HG03097 (cell line): Measurements from ENCODE around the gene TXN.

Experiments used
- ATAC-seq: cut with Tn5 transposase; IDR thresholded peaks from one replicate; pipeline ENCODE4 v1.9.1; 2021; ENCODE audit not compliant: unreplicated experiment, low FRiP score

Gene TXN

DNA sequence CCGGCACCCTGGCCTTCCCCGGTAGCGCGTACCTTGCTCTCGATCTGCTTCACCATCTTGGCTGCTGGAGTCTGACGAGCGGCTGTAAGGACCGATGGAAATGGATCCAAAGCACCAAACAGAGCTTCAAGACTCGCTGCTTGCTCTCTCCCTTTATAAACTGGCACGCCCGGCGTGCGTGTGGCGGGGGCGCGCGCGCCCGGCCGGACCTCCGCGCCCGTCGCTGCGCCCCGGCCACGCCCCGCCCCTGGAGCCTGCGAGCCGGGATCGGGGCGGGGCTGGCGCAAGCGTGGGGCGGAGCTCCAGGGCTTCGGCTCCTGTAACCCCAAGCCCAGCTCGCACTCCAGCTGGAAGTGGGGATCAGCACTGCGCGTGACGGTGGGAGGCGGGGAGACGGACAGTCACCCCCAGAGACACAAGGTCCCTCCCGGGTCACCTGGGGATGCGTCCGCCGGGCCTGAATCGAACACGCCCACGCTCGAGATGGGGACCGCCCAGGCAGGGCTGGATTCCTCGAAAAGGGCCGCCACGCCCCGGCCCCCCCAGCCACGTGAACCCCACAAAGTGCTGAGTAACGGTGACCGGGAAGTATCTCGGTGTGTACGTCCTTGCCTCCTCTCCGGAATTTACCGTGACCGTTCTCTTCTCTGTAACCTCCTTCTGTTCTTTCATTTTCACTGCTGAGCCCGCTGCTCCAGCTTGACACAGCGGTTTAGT, at the start of gene TXN:
Gene TXN, minus strand, starts transcription at position 128 of the 717 bp plus-strand sequence. Its CDS starts 72 bp downstream, at position 56.
- ATAC-seq: peak; percentile 66

DNA sequence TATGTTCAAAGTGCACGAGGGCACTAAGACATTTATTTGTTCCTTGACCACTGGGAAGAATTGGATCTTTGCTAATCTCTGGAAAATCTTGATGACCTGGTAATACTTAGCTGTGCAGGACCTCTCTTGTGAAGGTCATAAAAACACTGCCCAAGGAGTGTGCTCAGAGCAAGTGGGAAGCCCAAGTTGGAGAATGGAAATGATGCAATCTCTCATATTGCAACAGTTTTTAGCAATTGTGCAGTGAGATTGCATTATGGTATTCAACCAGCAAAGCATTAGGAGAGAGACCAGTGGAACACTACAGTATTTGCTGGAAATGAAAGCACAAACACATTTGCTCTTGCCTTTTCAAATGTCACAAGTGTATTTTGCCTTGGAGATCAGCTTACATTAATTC, 46.8 kb upstream of the TXN start:
- ATAC-seq: no peak

DNA sequence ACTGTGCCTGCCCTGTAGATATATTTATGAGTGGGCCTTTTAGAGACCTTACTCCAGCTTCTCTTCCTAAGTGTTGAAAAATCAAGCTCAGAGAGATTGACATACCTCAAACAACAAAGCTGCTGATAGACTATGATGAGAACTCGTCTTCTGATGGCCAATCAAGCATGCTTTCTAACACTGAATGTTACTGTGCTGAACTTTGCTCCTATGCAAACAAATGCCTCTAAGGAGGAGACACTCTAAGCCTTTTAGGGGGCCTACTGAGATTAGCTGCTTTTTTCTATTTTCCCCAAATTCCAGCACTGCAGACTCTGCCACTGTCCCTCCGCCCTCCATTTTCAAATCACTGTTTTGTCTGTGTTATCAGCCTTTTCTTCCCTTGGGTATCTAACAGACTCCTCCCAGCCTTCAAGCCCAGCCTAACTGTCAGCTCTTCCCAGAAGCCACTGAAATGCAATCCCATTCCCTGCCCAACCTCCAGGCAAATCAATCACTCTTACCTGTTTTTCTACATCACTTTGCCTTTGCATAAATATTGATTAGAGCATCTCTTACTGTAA, 41.8 kb upstream of the TXN start:
- no peak for ATAC-seq

DNA sequence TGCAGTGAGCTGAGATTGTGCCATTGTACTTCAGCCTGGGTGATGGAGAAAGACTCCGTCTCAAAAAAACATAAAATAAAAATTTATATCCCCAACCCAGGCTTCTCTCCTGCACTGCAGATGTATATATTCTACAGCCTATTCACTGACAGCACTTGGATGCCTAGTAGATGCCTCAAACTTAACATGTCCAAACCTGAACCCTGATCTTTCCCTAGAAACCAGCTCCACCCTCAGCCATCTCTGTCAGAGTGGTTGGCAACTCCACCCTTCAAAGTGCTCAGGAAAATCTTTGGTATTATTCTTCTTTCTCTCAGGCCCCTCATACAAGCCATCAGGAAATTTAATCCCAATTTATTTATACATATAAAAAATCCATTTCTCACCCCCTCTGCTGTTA, 36.9 kb upstream of the TXN start:
- ATAC-seq: no peak

DNA sequence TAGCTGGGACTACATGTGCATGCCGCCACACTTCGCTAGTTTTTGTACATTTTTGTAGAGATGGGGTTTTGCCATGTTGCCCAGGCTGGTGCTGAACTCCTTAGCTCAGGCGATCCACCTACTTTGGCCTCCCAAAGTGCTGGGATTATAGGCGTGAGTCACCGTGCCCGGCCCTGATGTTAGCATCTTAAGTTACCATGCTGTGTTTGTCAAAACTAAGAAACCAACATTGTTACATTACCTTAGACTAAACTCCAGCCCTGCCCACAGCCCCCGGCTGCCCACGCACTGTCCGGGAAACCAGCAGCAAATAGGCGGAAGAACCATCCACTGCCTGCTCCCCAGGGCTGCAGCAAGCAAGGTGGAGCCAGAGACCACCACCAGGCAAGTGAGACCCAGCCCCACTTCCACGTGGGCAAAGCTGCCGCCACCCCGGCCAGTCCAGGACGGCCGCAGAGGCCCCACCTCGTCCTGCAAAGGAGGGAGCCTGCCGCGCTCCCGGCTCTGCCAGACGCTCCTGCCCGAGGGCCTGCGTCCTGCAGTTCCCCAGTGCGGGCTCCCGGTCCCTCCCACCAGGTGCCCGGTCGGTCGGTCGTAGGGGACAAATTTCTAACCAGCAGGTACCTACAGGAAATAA, 35.7 kb upstream of the TXN start:
- ATAC-seq: no peak

DNA sequence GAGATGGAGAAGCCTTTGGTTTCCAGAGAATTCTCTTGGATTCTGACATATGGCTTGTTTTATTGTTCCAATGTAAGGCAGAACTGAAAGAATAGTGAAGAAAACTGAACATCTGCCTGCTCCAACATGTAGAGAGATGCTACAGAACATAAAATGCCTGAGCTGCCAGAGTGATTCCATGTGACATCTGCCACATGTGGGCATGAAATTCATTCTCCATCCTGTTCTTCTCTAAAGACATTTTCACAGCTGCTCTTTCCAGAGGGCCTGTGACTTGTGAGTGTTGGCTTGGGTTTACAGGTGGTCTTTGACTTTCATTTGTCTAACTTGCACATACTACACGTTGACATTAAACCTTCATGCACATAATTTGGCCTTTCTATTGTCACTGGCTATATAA, 33.7 kb upstream of the TXN start:
- no peak for ATAC-seq

DNA sequence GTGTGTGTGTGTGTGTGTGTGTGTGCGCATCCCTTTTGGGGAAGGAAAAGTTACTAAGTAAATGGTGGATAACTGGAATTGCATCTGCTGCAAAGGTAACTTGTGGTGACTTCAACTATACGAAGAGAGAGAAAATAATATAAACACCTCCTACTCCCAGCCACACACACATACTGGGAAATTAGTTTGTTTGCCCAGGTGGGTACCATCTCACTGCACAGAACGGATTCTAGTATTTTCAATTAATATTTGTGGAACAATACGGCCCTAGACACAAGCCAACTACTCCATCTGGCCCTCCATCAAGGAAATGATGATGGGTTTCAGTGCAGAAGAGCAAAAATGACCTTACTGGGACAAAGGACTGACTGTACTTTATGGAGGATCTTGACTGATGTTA, 32.2 kb upstream of the TXN start:
- ATAC-seq: no peak

DNA sequence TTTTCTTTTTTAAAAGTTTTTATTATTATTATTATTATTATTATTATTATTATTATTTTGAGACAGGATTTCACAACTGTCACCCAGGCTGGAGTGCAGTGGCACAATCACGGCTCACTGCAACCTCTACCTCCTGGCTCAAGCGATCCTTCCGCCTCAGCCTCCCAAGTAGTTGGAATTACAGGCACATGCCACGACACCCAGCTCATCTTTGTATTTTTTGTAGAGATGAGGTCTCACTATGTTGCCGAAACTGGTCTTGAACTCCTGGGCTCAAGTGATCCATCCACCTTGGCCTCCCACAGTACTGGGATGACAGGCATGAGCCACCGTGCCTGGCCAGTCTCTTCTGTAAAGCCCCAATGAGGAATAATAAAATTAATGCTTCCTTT, 31.0 kb upstream of the TXN start:
- ATAC-seq: no peak

DNA sequence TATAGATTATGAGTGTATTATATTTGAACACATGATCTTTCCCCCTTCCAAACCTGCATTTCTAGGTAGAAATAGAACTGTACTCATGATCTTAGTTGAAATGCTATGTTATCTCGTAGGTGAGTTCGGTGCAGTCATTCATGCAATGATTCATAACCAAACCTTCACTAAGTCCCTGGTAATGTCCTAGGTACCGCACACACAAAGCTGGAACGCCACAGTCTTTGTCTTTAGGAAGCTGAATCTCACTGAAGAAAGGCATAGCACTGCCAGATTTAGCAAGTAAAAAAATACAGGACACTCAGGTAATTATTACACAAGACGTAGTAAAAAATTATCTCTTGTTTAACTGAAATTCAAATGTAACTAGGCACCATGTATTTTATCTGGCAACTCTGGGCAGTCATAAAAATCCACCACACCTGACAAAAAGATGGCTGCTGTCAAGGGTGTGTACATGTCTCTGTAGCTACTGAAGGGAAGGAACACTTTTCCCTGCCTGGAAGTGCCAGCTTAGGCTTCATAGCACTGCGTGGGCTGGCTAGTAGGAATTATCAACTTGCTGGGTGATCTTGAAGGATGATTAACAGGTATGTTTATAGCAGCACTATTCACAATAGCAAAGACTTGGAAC, 28.0 kb upstream of the TXN start:
- no peak for ATAC-seq

DNA sequence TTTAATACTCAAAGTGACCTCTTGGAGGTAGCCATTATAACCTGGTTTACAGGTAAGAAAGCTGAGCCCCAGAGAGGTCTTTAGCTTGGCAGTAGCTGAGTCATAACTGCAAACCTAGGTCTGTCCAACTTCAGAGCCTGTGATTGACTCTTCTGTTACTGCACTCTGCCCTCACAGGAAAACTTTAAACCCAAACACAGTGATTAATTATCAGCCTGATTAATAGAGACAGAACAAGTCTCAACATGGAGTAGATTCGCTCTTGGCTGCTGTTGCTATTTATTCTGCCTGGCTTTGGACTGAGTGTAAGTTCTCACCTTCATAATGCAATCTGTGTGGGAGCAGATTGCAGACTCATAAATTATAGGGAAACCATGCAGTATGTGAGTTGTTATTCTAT, 27.4 kb upstream of the TXN start:
- ATAC-seq: no peak

DNA sequence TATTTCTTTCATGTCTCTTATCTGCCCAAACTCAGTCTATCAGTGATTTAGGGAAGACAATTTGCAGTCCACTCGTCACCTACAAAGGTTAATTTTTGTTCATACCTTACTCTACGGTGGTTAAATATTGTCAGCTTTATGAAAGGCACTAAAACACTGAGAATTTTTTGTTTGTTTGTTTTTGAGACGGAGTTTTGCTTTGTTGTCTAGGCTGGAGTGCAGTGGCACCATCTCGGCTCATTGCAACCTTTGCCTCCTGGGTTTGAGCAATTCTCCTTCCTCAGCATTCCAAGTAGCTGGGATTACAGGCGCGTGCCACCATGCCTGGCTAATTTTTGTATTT, 26.4 kb upstream of the TXN start:
- ATAC-seq: no peak

DNA sequence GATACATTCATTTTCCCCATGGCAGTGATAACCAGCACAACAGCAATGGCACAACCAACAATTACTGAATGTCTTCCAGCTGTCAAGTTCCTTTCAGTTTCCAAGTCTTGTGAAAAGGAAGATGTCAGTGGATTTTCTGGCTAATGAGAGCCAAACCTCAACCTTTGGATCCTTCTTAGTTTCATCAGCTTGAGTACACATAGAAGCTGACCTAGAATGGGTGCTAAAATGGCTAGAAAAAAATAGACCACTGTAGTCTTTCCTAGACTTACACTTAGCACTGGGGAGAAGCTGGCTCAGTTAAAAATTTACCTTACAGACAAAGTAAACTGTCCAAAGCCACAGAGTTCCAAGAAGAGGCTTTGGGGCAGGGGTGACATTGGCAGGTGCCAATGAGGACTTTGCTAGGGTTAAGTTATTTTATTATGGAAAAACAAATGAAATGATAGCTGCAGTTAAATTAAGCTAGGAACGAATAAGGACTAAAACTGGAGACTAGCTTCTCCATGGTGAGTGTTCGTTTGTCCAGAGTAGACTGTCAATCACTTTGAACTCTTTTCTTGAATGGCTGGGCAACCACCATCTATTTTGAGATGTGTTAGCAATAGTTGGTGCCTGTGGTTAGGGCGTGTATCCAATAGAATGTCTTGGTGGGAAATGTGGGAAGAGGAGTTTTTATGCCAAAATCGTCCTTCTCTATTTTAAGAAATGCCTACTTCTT, 25.9 kb upstream of the TXN start:
- no peak for ATAC-seq

DNA sequence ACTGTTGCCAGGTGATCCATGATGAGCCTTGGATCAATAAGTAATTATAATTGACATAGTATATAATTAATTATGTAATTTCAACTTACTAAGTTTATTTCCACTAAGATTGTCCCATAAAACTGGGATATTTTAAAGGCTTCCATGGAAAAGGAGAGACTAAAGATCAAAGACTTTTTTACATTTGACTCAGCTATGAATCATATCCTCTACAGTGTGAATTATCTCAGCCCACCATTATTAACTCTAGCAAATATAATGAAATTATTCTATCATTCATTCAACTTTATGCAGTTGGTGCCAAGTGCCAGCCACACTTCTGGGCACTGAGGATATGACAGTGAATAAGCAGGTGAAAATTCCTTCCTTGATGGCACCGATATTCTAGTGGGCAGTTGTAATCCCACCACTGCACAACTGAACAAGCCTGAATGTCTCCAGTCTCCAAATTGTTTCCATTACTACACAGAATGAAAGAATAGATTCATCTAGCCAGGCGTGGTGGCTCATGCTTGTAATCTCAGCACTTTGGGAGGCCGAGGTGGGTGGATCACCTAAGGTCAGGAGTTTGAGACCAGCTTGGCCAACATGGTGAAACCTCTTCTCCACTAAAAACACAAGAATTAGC, 21.9 kb upstream of the TXN start:
- ATAC-seq: no peak

DNA sequence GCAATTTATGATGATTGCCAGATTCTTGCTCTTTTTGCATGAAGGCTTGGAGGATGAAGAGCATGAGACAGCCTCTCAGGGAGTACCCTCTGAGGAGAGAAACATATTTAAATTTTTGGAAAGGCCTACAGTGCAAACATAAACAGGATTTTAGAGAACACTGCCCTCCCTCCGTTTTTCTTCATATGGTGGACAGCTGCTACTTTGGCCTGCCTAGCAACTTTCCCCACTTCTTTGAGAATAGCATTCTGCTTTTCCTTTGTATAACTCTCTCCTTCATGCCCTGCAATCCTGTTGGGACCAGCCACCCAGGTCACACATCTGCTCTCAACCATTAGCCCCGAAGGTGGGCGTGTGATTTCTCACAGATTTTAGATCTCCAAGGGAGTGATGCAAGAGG, 20.5 kb upstream of the TXN start:
- ATAC-seq: no peak

DNA sequence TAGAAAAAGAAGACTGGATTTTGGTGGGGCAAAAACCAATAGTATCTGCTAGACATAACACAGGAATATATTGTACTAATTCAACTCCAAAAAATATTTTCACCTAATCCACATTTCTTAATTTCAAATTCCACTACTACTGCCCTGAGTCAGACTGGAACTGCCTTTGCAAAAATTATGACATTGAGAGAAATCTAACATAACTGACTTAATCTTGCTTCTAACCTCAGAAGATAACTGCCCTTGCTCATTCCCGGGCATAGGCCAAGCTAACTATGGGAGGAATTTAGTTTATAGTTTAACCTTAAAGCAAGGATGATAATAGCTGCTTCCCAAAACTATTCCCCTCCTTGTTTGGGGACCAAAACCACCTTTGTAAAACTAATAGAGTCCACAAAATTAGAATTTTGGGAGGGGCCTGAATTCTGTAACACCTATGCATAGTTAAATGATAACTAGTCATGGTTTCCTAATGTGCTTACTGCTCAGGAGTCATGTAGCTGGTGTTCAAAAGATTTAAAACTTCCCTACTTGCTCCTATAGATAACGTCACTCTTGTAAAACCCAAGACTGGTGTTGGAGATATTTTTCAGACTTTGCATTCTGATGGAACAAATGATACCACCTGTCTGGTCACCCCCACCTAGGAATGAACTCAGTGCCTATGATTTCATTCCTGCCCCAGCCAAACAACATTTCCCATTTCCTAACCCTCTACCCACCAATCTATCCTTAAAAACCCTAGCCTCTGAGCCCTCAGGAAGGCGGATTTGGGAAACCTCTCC, 14.1 kb upstream of the TXN start:
- ATAC-seq: no peak

DNA sequence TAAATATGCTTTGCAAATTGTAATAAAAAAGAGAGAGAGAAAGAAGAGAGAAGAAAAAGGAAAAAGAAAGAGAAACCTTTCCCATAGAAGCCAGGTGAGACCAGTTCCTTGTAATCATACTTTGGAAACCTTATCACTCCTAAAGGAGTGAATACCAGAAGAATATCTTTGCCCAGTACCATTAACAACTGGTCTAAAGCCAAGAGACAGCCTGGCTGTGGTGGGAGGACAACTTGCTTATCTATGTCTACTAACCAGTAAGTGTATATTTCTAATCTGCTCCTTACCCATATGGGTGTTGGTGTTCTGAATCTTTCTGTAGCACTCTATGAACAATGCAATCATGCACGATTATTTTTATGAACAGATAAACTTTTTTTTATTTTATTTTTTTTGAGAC, 10.5 kb upstream of the TXN start:
- ATAC-seq: no peak

DNA sequence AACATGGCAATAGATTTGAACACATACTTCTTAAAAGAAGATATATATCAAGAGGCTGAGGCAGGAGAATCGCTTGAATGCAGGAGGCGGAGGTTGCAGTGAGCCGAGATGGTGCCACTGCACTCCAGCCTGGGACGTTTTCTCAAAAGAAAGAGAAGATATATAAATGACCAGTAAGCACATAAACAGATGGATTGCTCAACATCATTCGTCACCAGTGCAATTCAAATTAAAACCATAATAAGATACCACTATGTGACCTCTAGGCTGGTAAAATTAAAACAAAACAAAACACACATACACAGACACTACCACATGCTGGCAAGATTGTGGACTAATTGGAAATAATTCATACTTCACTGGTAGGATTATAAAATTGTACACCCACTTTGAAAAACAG, 5.3 kb upstream of the TXN start:
- ATAC-seq: no peak

DNA sequence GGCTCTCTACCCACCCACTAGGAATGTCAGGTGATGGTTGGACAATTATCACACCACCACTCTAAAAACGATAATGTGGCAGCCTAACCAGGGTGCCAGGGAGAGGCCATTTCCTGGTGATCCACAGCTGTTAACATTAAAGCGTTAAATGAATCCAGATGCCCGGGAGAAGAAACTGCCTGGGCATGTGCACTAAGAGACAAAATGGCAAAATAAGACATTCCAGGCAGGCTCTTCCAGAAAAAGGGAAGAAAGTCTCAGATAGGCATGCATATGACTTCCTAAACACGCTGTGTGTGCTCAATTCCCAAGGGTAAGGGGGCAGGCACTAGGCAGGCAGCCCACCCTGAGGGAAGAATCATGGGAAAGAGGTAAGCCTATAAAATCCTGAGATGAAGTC, 4.6 kb upstream of the TXN start:
- no peak for ATAC-seq

DNA sequence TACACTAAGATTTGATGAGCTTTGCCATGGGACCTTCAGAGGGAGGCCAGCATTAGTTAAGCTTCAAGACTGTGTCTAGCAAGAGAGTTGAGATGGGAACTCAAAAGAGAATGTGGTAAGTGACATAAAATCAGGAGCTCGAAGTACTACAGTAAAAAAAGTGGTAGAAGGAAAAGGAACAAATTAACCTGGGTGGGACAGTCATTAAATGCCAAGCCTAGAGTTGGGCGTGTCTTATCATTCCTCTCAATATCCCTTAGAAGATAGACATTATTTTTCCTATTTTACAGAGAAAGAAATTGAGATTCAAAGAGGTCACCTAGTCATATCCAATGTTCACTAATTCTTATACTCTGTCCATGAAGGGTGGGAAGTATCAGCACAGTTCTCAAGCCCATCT, 3.3 kb upstream of the TXN start:
- ATAC-seq: no peak

DNA sequence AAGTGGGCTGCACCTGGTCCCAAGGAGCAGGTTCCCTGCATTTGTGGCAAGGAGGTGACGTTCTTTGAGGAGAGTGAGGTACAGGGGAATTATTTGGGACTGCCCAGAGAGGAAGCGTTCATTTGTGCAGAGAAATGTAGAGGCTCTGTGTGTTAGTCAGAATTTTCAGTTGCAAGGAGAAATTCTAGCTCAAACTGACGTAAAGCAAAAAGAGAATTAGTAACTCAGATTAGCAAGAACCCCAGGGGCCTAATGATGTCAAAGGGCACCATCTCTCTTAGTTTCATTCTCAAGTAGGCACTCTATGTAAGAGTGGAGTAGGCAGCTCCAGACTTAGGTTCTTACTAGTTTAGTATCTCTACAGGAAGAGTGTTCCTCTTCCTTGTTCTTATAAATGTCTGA, 2.4 kb upstream of the TXN start:
- no peak for ATAC-seq
